NCI-H345 treated with DMSO at 0.1 percent for 48 hours (cell line): ENCODE results near the gene PSMB9.
"Not testable (repeated sequence)": the region's sequence is repeated elsewhere in the genome, so short reads cannot be mapped to it uniquely, and the experiment has no call there.

Experiments
- DNase-seq: peaks from one replicate; lab custom pipeline; 2025; ENCODE audit not compliant: unreplicated experiment; lab: John Stamatoyannopoulos, UW

The PSMB9 gene

GRCh38 chr6:32860674-32861073 is 6.7 kb downstream of the PSMB9 start:
- no peak for DNase-seq

GRCh38 chr6:32862725-32863124 is 8.7 kb downstream of the PSMB9 start:
- no peak for DNase-seq

GRCh38 chr6:32865724-32866443 is 11.9 kb downstream of the PSMB9 start:
- no peak for DNase-seq

- DNase-seq = no peak
Measured at GRCh38 chr6:32867022-32867477, 13.1 kb downstream of the PSMB9 start.

- DNase-seq = no peak
Measured at GRCh38 chr6:32867554-32868256, 13.7 kb downstream of the PSMB9 start.

- DNase-seq = peak; percentile 66
Measured at GRCh38 chr6:32868257-32868788, 14.3 kb downstream of the PSMB9 start.

- DNase-seq = not testable (repeated sequence)
Measured at GRCh38 chr6:32873947-32874346, 20.0 kb downstream of the PSMB9 start.

GRCh38 chr6:32876603-32877002 is 22.6 kb downstream of the PSMB9 start:
- no peak for DNase-seq

GRCh38 chr6:32879691-32880090 is 25.7 kb downstream of the PSMB9 start:
- DNase-seq = no peak

- not testable (repeated sequence) for DNase-seq
Measured at GRCh38 chr6:32880962-32881361, 27.0 kb downstream of the PSMB9 start.

- no peak for DNase-seq
Measured at GRCh38 chr6:32882879-32883250, 28.9 kb downstream of the PSMB9 start.

- no peak for DNase-seq
Measured at GRCh38 chr6:32883789-32884188, 29.8 kb downstream of the PSMB9 start.

- peak; percentile 40 for DNase-seq
Measured at GRCh38 chr6:32885698-32886286, 31.8 kb downstream of the PSMB9 start.

- DNase-seq = no peak
Measured at GRCh38 chr6:32886681-32887383, 32.8 kb downstream of the PSMB9 start.

- DNase-seq = no peak
Measured at GRCh38 chr6:32887616-32888015, 33.6 kb downstream of the PSMB9 start.

- DNase-seq = no peak
Measured at GRCh38 chr6:32888576-32888975, 34.6 kb downstream of the PSMB9 start.

GRCh38 chr6:32889533-32889932 is 35.5 kb downstream of the PSMB9 start:
- DNase-seq = no peak

- DNase-seq = no peak
Measured at GRCh38 chr6:32890831-32891230, 36.8 kb downstream of the PSMB9 start.

- DNase-seq = peak; percentile 89
Measured at GRCh38 chr6:32894085-32895005, 40.4 kb downstream of the PSMB9 start.

GRCh38 chr6:32895006-32895345 is 41.0 kb downstream of the PSMB9 start:
- DNase-seq = no peak
